OCI-LY1 (cell line): Measurements from ENCODE around the gene SLC9A2.

ENCODE experiments used
- H2AFZ ChIP-seq: fragments of 200-600 bp; sonication (generic), shearing (Covaris generic); 2 replicates; pipeline ENCODE4 v1.6.0; 2014; ENCODE audit warnings: antibody characterized with exemption, mild to moderate bottlenecking, low read length
- H3F3A ChIP-seq: fragments of 200-600 bp; sonication (generic), shearing (Covaris generic); 2 replicates; pipeline ENCODE4 v1.6.0; 2014; ENCODE audit warnings: mild to moderate bottlenecking, antibody characterized with exemption, low read length, moderate library complexity; ENCODE audit not compliant: insufficient read depth
- H3K27ac ChIP-seq: fragments of 200-600 bp; sonication (generic); 2 replicates; pipeline ENCODE4 v1.5.1; 2014; ENCODE audit warnings: low read length, mixed run types, mild to moderate bottlenecking, low read depth; ENCODE audit not compliant: poor library complexity, severe bottlenecking
- H3K27me3 ChIP-seq: fragments of 200-600 bp; sonication (generic); 2 replicates; pipeline ENCODE4 v1.6.0; 2014; ENCODE audit warnings: antibody characterized with exemption, mild to moderate bottlenecking, low read length, moderate library complexity; ENCODE audit not compliant: insufficient read depth
- H3K36me3 ChIP-seq: fragments of 200-600 bp; sonication (generic); 2 replicates; pipeline ENCODE4 v1.6.1; 2014; ENCODE audit warnings: mild to moderate bottlenecking, antibody characterized with exemption, low read length, moderate library complexity, mixed read lengths; ENCODE audit not compliant: insufficient read depth
- H3K4me1 ChIP-seq: fragments of 200-600 bp; sonication (generic); 2 replicates; pipeline ENCODE4 v1.5.1; 2014; ENCODE audit warnings: mild to moderate bottlenecking, low read length, moderate library complexity; ENCODE audit not compliant: insufficient read depth, severe bottlenecking
- H3K4me2 ChIP-seq: fragments of 200-600 bp; sonication (generic), shearing (Covaris generic); 2 replicates; pipeline ENCODE4 v1.6.1; 2014; ENCODE audit warnings: low read length
- H3K4me3 ChIP-seq: fragments of 200-600 bp; sonication (generic); 2 replicates; pipeline ENCODE4 v1.5.1; 2014; ENCODE audit warnings: low read length, low read depth, mild to moderate bottlenecking, mixed read lengths; ENCODE audit not compliant: poor library complexity, severe bottlenecking
- H3K79me2 ChIP-seq: fragments of 200-600 bp; shearing (Covaris generic); 2 replicates; pipeline ENCODE4 v1.6.1; 2016; ENCODE audit warnings: mixed run types, low read length, mixed read lengths; ENCODE audit not compliant: insufficient read depth
- H3K9ac ChIP-seq: fragments of 200-600 bp; sonication (generic), shearing (Covaris generic); 2 replicates; pipeline ENCODE4 v1.6.1; 2014; ENCODE audit warnings: mild to moderate bottlenecking, low read length, mixed read lengths
- H3K9me2 ChIP-seq: fragments of 200-600 bp; sonication (generic), shearing (Covaris generic); 2 replicates; pipeline ENCODE4 v1.6.1; 2014; ENCODE audit warnings: low read depth, mild to moderate bottlenecking, low read length, mixed read lengths
- H3K9me3 ChIP-seq: fragments of 200-600 bp; shearing (Covaris generic); 2 replicates; pipeline ENCODE4 v1.6.1; 2014; ENCODE audit warnings: low read length, mixed read lengths
- H4K20me1 ChIP-seq: fragments of 200-600 bp; sonication (generic), shearing (Covaris generic); 2 replicates; pipeline ENCODE4 v1.6.0; 2016; ENCODE audit warnings: mild to moderate bottlenecking, low read length; ENCODE audit not compliant: insufficient read depth
- EZH2 ChIP-seq: fragments of 200-600 bp; sonication (generic), shearing (Covaris generic); IDR thresholded peaks from 2 replicates; pipeline ENCODE4 v1.8.0; 2017; ENCODE audit warnings: borderline replicate concordance, mixed run types, mild to moderate bottlenecking, antibody characterized with exemption, low read length, moderate library complexity, mixed read lengths
- TF ChIP-seq, protein P1 (sequence below): fragments of 200-600 bp; sonication (generic), shearing (Covaris generic); IDR thresholded peaks from 2 replicates; pipeline ENCODE4 v1.5.1; 2017; ENCODE audit warnings: mild to moderate bottlenecking, antibody characterized with exemption, low read length, moderate library complexity, mixed read lengths

SLC9A2 gene

DNA sequence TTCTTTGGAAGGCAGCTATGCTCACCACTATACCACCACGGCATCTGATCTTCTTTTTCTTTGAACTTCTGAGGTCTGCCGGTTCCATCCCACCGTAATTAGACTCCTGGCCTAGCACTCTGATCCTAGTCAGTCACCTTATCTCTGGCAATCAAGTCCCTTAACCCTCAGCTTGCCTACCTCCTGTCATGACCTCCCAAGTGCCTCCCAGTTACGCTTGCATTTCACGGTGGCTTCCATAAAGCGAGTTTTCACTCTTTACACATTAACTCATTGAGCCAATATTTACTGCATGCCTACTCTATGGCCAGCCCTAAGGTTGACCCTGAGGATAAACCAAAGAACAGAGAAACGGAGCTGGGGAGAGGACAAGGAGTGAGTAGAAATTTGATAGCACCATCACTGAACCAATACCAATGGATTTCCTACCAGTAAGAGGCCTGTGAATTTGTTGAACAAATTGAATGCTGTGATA is 104.7 kb downstream of the SLC9A2 start:
- Histone ChIP-seq H3K9me2 (no peaks in the 10 kb centered on the region), H3K27me3 (no peaks in the 10 kb centered on the region), H3K79me2 (no peaks in the 10 kb centered on the region), H4K20me1 (no peaks in the 10 kb centered on the region), H2AFZ (no peak overlapping the region), H3K9me3 (no peaks in the 10 kb centered on the region), H3K36me3 (peaks cover 76% of the 10 kb centered on the region), H3K27ac (no peak overlapping the region), H3K4me3 (no peak overlapping the region), H3K4me1 (no peaks in the 10 kb centered on the region), H3K4me2 (no peak overlapping the region), H3K9ac (no peak overlapping the region), H3F3A (no peaks in the 10 kb centered on the region)
- TF ChIP-seq, protein P1, sequence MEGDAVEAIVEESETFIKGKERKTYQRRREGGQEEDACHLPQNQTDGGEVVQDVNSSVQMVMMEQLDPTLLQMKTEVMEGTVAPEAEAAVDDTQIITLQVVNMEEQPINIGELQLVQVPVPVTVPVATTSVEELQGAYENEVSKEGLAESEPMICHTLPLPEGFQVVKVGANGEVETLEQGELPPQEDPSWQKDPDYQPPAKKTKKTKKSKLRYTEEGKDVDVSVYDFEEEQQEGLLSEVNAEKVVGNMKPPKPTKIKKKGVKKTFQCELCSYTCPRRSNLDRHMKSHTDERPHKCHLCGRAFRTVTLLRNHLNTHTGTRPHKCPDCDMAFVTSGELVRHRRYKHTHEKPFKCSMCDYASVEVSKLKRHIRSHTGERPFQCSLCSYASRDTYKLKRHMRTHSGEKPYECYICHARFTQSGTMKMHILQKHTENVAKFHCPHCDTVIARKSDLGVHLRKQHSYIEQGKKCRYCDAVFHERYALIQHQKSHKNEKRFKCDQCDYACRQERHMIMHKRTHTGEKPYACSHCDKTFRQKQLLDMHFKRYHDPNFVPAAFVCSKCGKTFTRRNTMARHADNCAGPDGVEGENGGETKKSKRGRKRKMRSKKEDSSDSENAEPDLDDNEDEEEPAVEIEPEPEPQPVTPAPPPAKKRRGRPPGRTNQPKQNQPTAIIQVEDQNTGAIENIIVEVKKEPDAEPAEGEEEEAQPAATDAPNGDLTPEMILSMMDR: no peak
- no peak for TF ChIP-seq EZH2

DNA sequence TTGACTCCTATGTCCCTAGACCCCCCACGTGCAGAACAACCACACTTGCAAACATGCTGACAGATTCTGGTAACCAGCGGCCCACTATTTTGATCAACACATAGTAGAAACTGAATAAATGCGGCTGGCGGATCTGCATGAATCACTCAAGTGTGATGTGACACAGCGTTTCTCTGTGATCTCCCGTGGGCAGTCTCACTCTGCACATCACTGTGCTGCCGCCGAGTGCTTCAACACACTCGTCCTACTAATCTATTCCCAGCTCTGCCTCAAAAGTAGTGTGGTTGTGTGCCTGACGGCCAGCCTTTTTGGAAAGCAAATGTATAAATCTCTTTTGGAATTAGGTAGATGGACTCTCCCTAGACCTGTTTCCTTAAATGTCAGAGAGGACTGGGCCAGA is 105.2 kb downstream of the SLC9A2 start:
- H3K27ac ChIP-seq: no peak overlapping the region
- H3K4me1 ChIP-seq: no peaks in the 10 kb centered on the region
- H4K20me1 ChIP-seq: no peaks in the 10 kb centered on the region
- no peaks in the 10 kb centered on the region for H3K9me3 ChIP-seq
- no peaks in the 10 kb centered on the region for H3F3A ChIP-seq
- H3K4me3 ChIP-seq: no peak overlapping the region
- H3K27me3 ChIP-seq: no peaks in the 10 kb centered on the region
- TF ChIP-seq, protein P1: no peak
- TF ChIP-seq EZH2: no peak
- H3K4me2 ChIP-seq: no peak overlapping the region
- H3K79me2 ChIP-seq: no peaks in the 10 kb centered on the region
- H2AFZ ChIP-seq: no peak overlapping the region
- no peak overlapping the region for H3K9ac ChIP-seq
- no peaks in the 10 kb centered on the region for H3K9me2 ChIP-seq
- peaks cover 74% of the 10 kb centered on the region for H3K36me3 ChIP-seq

DNA sequence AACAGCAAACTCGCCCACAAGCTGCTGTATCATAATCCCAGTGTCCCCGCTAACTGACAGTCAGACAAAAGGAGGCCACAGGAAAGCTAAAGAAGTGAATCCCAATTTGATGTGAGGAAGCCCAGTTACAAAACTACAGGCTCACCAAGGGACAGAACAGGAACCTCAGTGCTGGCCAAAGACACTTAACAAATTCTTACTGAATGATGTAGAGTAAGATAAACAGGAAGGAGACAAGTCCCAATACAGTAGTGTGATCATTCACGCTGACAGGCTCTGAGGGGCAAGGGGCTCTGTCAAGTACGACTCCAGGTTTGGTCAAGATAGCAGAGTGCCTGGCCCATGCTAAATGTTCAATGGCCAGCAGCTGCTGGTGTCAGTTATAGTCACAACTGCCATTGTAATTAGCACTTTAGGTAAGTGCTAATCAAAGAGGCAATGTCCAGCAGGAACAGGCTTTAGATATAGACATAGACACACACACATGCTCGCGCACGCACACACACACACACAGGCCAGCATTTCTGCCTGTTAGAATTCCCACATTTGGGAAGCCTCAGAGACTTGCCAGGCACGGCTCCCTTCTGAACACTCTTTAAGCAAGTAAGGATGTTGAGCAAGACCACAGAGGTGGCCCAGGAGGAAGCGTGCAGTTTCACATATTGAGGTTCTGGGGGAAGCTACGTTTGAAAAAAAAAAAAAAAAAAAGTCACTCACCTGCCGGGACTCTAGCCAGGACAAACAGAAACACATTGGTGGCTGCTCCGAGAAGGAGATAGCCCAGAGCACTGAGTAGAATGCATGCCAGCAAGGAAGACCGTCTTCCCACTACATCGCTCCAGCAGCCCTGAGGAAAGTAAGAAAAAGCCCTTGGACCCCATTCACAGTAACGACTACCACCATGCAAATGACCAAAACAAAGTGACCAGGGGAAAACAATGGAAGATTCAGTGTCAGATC is 107.1 kb downstream of the SLC9A2 start:
- Histone ChIP-seq H3K27ac (no peak overlapping the region), H3K79me2 (no peaks in the 10 kb centered on the region), H3F3A (no peaks in the 10 kb centered on the region), H3K4me2 (no peak overlapping the region), H3K9me3 (no peaks in the 10 kb centered on the region), H3K27me3 (no peaks in the 10 kb centered on the region), H3K36me3 (peaks cover 67% of the 10 kb centered on the region), H3K4me1 (no peaks in the 10 kb centered on the region), H2AFZ (no peak overlapping the region), H3K9me2 (no peaks in the 10 kb centered on the region), H4K20me1 (no peaks in the 10 kb centered on the region), H3K9ac (no peak overlapping the region), H3K4me3 (no peak overlapping the region)
- TF ChIP-seq, protein P1: no peak
- no peak for TF ChIP-seq EZH2
